GM18861 (cell line): Measurements from ENCODE around the gene MAP1S.
A peak's percentile ranks its signal among the peaks of the same experiment; 100 is the strongest.

Experiments
- ATAC-seq: cut with Tn5 transposase; IDR thresholded peaks from one replicate; pipeline ENCODE4 v1.9.1; 2021; ENCODE audit not compliant: unreplicated experiment

Gene MAP1S, protein sequence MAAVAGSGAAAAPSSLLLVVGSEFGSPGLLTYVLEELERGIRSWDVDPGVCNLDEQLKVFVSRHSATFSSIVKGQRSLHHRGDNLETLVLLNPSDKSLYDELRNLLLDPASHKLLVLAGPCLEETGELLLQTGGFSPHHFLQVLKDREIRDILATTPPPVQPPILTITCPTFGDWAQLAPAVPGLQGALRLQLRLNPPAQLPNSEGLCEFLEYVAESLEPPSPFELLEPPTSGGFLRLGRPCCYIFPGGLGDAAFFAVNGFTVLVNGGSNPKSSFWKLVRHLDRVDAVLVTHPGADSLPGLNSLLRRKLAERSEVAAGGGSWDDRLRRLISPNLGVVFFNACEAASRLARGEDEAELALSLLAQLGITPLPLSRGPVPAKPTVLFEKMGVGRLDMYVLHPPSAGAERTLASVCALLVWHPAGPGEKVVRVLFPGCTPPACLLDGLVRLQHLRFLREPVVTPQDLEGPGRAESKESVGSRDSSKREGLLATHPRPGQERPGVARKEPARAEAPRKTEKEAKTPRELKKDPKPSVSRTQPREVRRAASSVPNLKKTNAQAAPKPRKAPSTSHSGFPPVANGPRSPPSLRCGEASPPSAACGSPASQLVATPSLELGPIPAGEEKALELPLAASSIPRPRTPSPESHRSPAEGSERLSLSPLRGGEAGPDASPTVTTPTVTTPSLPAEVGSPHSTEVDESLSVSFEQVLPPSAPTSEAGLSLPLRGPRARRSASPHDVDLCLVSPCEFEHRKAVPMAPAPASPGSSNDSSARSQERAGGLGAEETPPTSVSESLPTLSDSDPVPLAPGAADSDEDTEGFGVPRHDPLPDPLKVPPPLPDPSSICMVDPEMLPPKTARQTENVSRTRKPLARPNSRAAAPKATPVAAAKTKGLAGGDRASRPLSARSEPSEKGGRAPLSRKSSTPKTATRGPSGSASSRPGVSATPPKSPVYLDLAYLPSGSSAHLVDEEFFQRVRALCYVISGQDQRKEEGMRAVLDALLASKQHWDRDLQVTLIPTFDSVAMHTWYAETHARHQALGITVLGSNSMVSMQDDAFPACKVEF

GRCh38 chr19:17718947-17719711 lies at the start of gene MAP1S:
Gene MAP1S, plus strand, starts transcription at chr19:17719480. Its CDS starts 23 bp downstream, at chr19:17719503.
- no peak for ATAC-seq

GRCh38 chr19:17671906-17672305 lies 47.4 kb upstream of the MAP1S start:
- ATAC-seq, result no peak

- no peak for ATAC-seq
These were observed 45.1 kb upstream of the MAP1S start for GRCh38 chr19:17673937-17674799.

GRCh38 chr19:17676295-17676694 lies 43.0 kb upstream of the MAP1S start:
- ATAC-seq, result no peak

GRCh38 chr19:17677002-17677401 lies 42.3 kb upstream of the MAP1S start:
- ATAC-seq, result no peak

DNA sequence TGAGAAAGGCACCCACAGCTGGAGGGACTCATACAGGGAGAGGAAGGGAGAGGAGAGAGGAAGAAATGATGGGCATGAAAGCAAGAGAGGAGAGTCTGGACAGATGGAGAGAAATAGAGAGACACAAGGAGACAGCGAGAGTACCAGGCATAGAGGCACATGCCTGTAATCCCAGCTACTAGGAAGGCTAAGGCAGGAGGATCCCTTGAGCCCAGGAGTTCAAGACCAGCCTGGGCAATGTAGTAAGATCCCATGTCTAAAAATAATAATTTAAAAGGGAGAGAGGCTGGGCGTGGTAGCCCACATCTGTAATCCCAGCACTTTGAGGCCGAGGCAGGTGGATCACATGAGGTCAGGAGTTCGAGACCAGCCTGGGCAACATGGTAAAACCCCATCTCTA lies 40.4 kb upstream of the MAP1S start:
- ATAC-seq, result no peak

- no peak for ATAC-seq
These were observed 39.6 kb upstream of the MAP1S start for GRCh38 chr19:17679526-17680229.

GRCh38 chr19:17680230-17680722 lies 39.0 kb upstream of the MAP1S start:
- peak; percentile 52 for ATAC-seq

GRCh38 chr19:17681505-17682125 lies 37.7 kb upstream of the MAP1S start:
- no peak for ATAC-seq

- ATAC-seq, result no peak
These were observed 37.0 kb upstream of the MAP1S start for GRCh38 chr19:17682273-17682672.

DNA sequence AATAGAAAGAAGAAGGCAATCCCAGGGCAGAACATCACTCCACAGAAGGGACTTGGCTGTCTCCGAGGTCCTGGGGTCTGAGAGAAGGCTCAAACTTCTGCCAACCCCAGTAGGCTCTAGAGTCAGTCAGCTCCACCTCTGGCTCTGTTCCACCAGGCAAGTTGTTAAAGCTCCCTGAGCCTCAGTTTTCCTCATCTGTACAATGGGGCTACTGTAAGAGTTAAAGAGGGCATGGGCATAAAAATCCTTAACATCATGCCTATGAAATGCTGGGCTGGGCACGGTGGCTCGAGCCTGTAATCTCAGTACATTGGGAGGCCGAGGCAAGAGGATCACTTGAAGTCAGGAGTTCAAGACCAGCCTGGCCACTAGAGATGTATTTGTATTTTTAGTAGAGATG lies 36.2 kb upstream of the MAP1S start:
- no peak for ATAC-seq

DNA sequence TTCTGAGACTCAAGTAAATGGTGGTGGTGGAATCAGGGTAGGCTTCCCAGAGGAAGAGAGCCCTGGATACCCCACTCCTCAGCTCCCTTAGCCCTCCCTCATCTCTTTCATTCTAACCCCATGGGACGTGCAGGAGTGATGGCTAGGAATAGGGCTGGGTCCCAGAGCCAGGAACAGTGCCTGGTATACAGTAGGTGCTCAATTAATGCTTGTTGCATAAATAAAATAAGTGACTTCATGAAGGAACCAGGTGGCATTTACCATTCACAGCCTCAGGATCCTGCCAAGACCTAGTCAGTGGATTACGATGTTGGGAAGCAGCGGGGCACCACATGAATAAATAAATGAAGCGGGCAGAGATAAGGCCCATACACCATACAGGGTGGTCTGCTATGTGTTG lies 35.0 kb upstream of the MAP1S start:
- no peak for ATAC-seq

DNA sequence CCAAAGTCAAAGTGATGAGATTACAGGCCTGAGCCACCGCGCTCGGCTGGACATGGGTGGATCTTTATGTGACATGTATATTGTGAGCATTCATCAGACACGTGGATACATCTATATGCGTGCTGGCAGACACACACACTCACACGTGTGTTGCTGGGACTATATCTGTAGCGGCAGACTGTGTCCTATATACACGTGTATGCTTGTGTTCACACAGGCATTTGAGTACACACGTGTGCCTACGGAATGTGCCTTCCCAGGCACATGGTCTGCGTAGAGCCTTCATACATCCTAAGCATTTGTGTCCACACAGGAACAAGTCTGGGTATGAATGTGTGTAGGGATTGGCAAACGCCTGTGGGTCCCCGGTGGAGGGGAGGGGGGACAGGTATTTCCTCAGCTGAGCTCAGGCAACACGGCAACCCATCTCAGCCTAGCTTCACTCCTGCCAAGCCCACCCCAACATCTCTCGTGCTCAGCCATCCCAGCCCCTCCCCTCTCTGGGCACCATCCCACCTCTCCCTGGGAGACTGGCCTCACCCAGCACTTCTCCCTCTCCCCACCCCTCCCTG lies 33.7 kb upstream of the MAP1S start:
- ATAC-seq, result no peak

DNA sequence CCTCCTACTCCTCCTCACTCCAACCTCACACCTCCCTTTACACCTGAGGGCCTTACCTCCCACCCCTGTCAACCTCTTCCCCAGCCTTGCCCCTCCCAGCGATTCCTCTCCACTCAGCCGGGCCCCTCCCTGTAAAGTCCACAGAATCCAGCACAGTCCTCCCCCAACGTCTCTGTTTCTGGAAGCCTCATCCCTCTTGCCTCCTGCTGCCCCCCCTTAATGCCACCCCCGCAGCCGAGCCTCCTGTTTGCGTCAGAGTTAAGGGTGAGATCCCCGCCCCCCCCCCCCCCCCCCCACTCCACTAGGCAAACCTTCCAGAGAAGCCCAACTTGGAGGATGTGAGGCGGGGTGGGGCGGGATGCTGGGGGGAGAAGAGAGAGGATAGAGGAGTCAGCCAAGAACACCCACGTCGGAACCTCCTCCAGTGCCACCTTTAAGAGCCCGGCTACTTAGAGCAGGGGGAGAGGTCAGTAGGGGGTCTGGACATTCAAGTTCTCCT lies 33.2 kb upstream of the MAP1S start:
- no peak for ATAC-seq

GRCh38 chr19:17686592-17687024 lies 32.7 kb upstream of the MAP1S start:
- no peak for ATAC-seq

DNA sequence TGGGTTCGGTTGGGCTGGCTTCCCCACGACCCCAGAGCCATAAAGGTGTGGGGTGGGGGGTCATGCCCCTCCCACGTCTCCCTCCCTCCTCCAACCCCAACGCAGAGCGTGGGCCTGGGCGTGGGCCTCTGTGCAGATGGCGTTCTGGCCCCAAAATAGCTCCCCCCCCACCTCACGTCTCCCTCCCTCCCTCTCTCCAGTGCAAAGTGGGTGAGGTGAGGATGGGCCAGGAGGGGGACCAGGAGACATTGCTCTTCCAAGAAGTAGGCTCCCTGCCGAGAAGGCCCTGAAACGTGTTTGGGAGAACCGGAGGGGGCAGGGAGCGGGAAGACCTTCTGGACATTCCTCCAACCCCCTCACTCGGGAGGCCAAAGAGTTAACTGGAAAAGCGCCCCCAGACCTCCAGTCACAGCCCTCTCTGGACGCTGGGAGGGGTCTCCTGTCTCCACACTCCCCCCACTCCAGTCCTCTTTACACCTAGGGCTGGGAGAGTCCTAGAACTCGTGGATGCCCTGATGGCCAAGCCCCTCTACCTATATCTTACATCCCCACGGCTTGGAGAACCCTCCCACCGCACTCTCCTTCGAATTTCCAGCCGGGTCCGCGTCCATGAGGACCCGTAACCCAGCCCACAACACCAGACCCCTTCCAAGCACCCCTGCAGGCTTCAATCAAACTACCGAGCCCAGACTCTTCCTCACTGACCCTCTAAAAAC lies 32.0 kb upstream of the MAP1S start:
- ATAC-seq, result no peak
